IMR-90 (cell line): ENCODE data around the gene BANP.

Source experiments
- BHLHE40 ChIP-seq: fragments of 150-350 bp; IDR thresholded peaks from 2 replicates; pipeline ENCODE4 v1.6.1; 2016; ENCODE audit warnings: mild to moderate bottlenecking, low read depth, low read length
- CTCF ChIP-seq: conservative IDR thresholded peaks from 2 replicates; pipeline ENCODE4 v1.5.1; 2012; ENCODE audit warnings: mild to moderate bottlenecking, low read depth, low read length, improper control_type of control experiment
- NFE2L2 ChIP-seq: fragments of 150-350 bp; IDR thresholded peaks from 2 replicates; pipeline ENCODE4 v1.6.1; 2016; ENCODE audit warnings: low read depth, mild to moderate bottlenecking, low read length
- POLR2A ChIP-seq: IDR thresholded peaks from 2 replicates; pipeline ENCODE4 v1.6.1; 2012; ENCODE audit warnings: mild to moderate bottlenecking, low read depth, low read length
- RAD21 ChIP-seq: IDR thresholded peaks from 2 replicates; pipeline ENCODE4 v1.6.1; 2012; ENCODE audit warnings: low read length, improper control_type of control experiment
- SMC3 ChIP-seq: fragments of 150-350 bp; IDR thresholded peaks from 2 replicates; pipeline ENCODE4 v1.6.1; 2016; ENCODE audit warnings: low read depth, mild to moderate bottlenecking, antibody characterized with exemption, low read length, moderate library complexity

GRCh38 chr16:88065747-88066142 lies 114.5 kb downstream of the BANP start:
- TF ChIP-seq CTCF (no peak), POLR2A (no peak), SMC3 (no peak), BHLHE40 (no peak), NFE2L2 (no peak), RAD21 (no peak)
